Endothelial cell of umbilical vein (primary cell): ENCODE data around the gene CCDC177. TPM values are rescaled to one million over a fixed set of nuclear protein-coding genes. Genes with fewer than 3 reads are reported as not detected.

Experiments used
- BruUV-seq: library from RNA; stranded (reverse); fragments of 400-500 nt; replicated peaks from 2 replicates; lab custom pipeline; 2021; lab: Mats Ljungman, UMichigan
- CTCF ChIA-PET: fragments of 300-600, 350-600 bp; sonication (Branson Sonifier 250); formaldehyde crosslinking; loops from one replicate; lab custom pipeline; 2021; ENCODE audit warnings: antibody characterized with exemption, inconsistent platforms; lab: Charles Lee
- POLR2A ChIA-PET: fragments of 300-600, 350-600 bp; sonication (Branson Sonifier 250); formaldehyde crosslinking; loops from one replicate; lab custom pipeline; 2021; ENCODE audit warnings: antibody characterized with exemption, inconsistent platforms; lab: Charles Lee
- DNase-seq: peaks from one replicate; pipeline ENCODE4 v3.0.0-alpha.2; 2011; ENCODE audit warnings: low read depth, low spot score
- FAIRE-seq: peaks from 2 replicates; lab custom pipeline; 2011; peaks lifted over from hg19 to GRCh38; lab: Jason Lieb, UNC
- H2AFZ ChIP-seq: 2 replicates; pipeline ENCODE4 v1.6.0; 2012; ENCODE audit warnings: low read depth, low read length, control low read depth, inconsistent platforms
- H3K27ac ChIP-seq: 2 replicates; pipeline ENCODE4 v1.5.1; 2011; ENCODE audit warnings: low read depth, mild to moderate bottlenecking, control low read depth, low read length, moderate library complexity; ENCODE audit not compliant: insufficient read depth
- H3K27me3 ChIP-seq, 2 experiments: 2 replicates each; pipeline versions ENCODE4 v1.6.0 to v1.6.1; 2011; ENCODE audit warnings: low read length in 2 of 2, mixed read lengths in 1 of 2; ENCODE audit not compliant: control insufficient read depth in 2 of 2, insufficient read depth in 2 of 2
- H3K36me3 ChIP-seq, 2 experiments: 2 replicates in 1 of 2; 3 replicates in 1 of 2; pipeline ENCODE4 v1.5.1; 2011; ENCODE audit warnings: low read length in 2 of 2, mild to moderate bottlenecking in 1 of 2, moderate library complexity in 1 of 2; ENCODE audit not compliant: control insufficient read depth in 2 of 2, insufficient read depth in 2 of 2; ENCODE audit errors: extremely low read depth in 1 of 2
- H3K4me1 ChIP-seq: 3 replicates; pipeline ENCODE4 v1.5.1; 2011; ENCODE audit warnings: mild to moderate bottlenecking, low read length; ENCODE audit not compliant: control insufficient read depth, insufficient read depth; ENCODE audit errors: extremely low read depth
- H3K4me2 ChIP-seq: 2 replicates; pipeline ENCODE4 v1.6.1; 2011; ENCODE audit warnings: low read length, control low read depth, mixed read lengths; ENCODE audit not compliant: insufficient read depth
- H3K4me3 ChIP-seq, 3 experiments: fragments of 200-600 bp in 1 of 3; sonication (generic), shearing (Covaris generic) in 1 of 3; replicated peaks in 1 of 3; 2 replicates each; pipeline ENCODE4 v1.5.1; 2011 to 2016; ENCODE audit warnings: control low read depth in 3 of 3, low read length in 3 of 3, mild to moderate bottlenecking in 2 of 3, inconsistent platforms in 1 of 3, low read depth in 1 of 3, moderate library complexity in 1 of 3; ENCODE audit not compliant: insufficient read depth in 1 of 3
- H3K79me2 ChIP-seq: 2 replicates; pipeline ENCODE4 v1.6.0; 2012; ENCODE audit warnings: low read length, inconsistent platforms; ENCODE audit not compliant: control insufficient read depth, insufficient read depth
- H3K9ac ChIP-seq: replicated peaks from 2 replicates; pipeline ENCODE3; 2011; ENCODE audit warnings: low read length, control low read depth; ENCODE audit not compliant: insufficient read depth; ENCODE audit errors: extremely low read depth
- H3K9me1 ChIP-seq: replicated peaks from 3 replicates; pipeline ENCODE4 v1.6.0; 2011; ENCODE audit warnings: mild to moderate bottlenecking, low read length; ENCODE audit not compliant: control insufficient read depth, insufficient read depth; ENCODE audit errors: extremely low read depth
- H3K9me3 ChIP-seq: replicated peaks from 2 replicates; pipeline ENCODE4 v1.5.1; 2012; ENCODE audit warnings: low read length, inconsistent platforms; ENCODE audit not compliant: control insufficient read depth, insufficient read depth
- H4K20me1 ChIP-seq: replicated peaks from 2 replicates; pipeline ENCODE3; 2011; ENCODE audit warnings: mild to moderate bottlenecking, low read length; ENCODE audit not compliant: control insufficient read depth, insufficient read depth; ENCODE audit errors: extremely low read depth
- EZH2 ChIP-seq: IDR thresholded peaks from 2 replicates; pipeline ENCODE4 v1.6.1; 2012; ENCODE audit warnings: borderline replicate concordance, low read depth, mild to moderate bottlenecking, moderate library complexity, low read length, inconsistent platforms; ENCODE audit not compliant: severe bottlenecking
- FOS ChIP-seq: IDR thresholded peaks from 2 replicates; pipeline ENCODE4 v1.6.1; 2011; ENCODE audit warnings: mild to moderate bottlenecking, low read length, moderate library complexity, borderline replicate concordance; ENCODE audit not compliant: insufficient read depth
- GATA2 ChIP-seq: IDR thresholded peaks from 2 replicates; pipeline ENCODE4 v1.7.0; 2011; ENCODE audit warnings: low read depth, mild to moderate bottlenecking, moderate library complexity, mixed read lengths, low read length; ENCODE audit not compliant: insufficient read length, insufficient read depth
- JUN ChIP-seq: IDR thresholded peaks from 2 replicates; pipeline ENCODE4 v1.6.1; 2011; ENCODE audit warnings: borderline replicate concordance, low read depth; ENCODE audit not compliant: insufficient read length, insufficient read depth
- MAX ChIP-seq: IDR thresholded peaks from 2 replicates; pipeline ENCODE4 v1.6.1; 2011; ENCODE audit not compliant: insufficient read depth, insufficient read length
- MYC ChIP-seq: IDR thresholded peaks from one replicate; pipeline ENCODE4 v1.6.1; 2011; ENCODE audit warnings: mild to moderate bottlenecking, low read depth, low read length
- POLR2A ChIP-seq: IDR thresholded peaks from 2 replicates; pipeline ENCODE4 v1.6.1; 2012; ENCODE audit warnings: low read depth, mild to moderate bottlenecking, control low read depth, low read length
- POLR2AphosphoS5 ChIP-seq: IDR thresholded peaks from 2 replicates; pipeline ENCODE4 v1.6.1; 2012; ENCODE audit warnings: low read depth, mild to moderate bottlenecking, control low read depth, low read length, moderate library complexity; ENCODE audit not compliant: insufficient read depth
- dilution Hi-C: fragments of 300-500 bp; cut with MboI; formaldehyde crosslinking; loops from one replicate; pipeline ENCODE4 v1.15.0; 2019; ENCODE audit warnings: low sequenced_read_pairs; ENCODE audit not compliant: extremely low pct_ligation_motif_present
- intact Hi-C: fragments of 100-400 bp; cut with micrococcal nuclease; formaldehyde crosslinking; loops from one replicate; pipeline ENCODE4 v1.10.0; 2022
- polyA plus RNA-seq, 4 experiments: library from polyadenylated mRNA; depleted of rRNA in 3 of 4; stranded (reverse) in 3 of 4; unstranded in 1 of 4; fragments of >200 nt; gene quantifications; 2 replicates each; pipeline versions ENCODE4 v1.2.1 to v1.2.3, GENCODE V29; 2011 to 2012; ENCODE audit warnings: missing spikeins in 1 of 4
- total RNA-seq: library from RNA; stranded (reverse); gene quantifications from 2 replicates; pipeline ENCODE4 v1.2.3, GENCODE V29; 2021
- TF ChIP-seq, protein P1 (sequence below), 2 donors: IDR thresholded peaks; 1 replicate in 1 of 2; 2 replicates in 1 of 2; pipeline ENCODE4 v1.5.1; 2011; ENCODE audit warnings: low read length in 2 of 2, mild to moderate bottlenecking in 2 of 2, moderate library complexity in 2 of 2, control low read depth in 1 of 2, inconsistent platforms in 1 of 2, low read depth in 1 of 2; ENCODE audit not compliant: insufficient read depth in 1 of 2; ENCODE audit errors: extremely low read depth in 1 of 2

The CCDC177 gene
- total and polyA plus RNA-seq, 2 donors (not counting 3 experiments of a cell fraction or from before 2014, with no cell fraction given) = not detected

DNA sequence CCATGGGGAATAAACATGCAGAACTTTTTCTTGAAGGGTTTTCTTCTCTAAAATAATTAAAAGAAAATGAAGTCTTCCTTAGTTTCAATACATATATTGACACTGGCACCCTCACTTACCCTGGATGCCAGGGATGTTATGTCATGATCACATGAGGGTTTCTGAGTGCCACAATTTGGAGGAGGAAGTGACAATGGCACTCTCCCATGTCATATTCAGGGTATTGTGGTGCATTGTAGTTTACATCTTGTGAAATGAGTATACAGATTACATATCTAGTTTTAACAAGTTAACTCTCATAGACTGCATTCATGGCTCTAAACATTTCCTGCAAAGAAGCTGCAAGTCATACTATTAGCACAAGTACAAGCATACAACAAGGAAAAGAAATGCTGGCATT lies 37.7 kb downstream of the CCDC177 start:
- Histone ChIP-seq H2AFZ (no peak overlapping the region), H3K9me3 (no peaks in the 10 kb centered on the region), H3K4me1 (no peaks in the 10 kb centered on the region), H3K4me2 (no peak overlapping the region), H3K4me3 (no peak overlapping the region), H3K9ac (no peak overlapping the region), H4K20me1 (no peaks in the 10 kb centered on the region), H3K79me2 (no peaks in the 10 kb centered on the region), H3K27me3 (peaks cover 17 to 25% of the 10 kb centered on the region in 2 experiments), H3K27ac (no peak overlapping the region), H3K9me1 (no peaks in the 10 kb centered on the region), H3K36me3 (no peaks in the 10 kb centered on the region)
- DNase-seq (no peak), FAIRE-seq (no peak)
- dilution Hi-C loops (no loop called here), intact Hi-C loops (no loop called here)
- CTCF ChIA-PET = interaction anchor here (1.5 to 3.2 kb wide), 2 partner anchors 11 to 37 kb away, joined by 7 to 59 read pairs; partner anchors contain the start of gene CCDC177
- BruUV-seq = no TSS peak
- TF ChIP-seq MYC = no peak
- TF ChIP-seq JUN = no peak
- no peak for TF ChIP-seq MAX
- no peak for TF ChIP-seq FOS
- TF ChIP-seq, protein P1, sequence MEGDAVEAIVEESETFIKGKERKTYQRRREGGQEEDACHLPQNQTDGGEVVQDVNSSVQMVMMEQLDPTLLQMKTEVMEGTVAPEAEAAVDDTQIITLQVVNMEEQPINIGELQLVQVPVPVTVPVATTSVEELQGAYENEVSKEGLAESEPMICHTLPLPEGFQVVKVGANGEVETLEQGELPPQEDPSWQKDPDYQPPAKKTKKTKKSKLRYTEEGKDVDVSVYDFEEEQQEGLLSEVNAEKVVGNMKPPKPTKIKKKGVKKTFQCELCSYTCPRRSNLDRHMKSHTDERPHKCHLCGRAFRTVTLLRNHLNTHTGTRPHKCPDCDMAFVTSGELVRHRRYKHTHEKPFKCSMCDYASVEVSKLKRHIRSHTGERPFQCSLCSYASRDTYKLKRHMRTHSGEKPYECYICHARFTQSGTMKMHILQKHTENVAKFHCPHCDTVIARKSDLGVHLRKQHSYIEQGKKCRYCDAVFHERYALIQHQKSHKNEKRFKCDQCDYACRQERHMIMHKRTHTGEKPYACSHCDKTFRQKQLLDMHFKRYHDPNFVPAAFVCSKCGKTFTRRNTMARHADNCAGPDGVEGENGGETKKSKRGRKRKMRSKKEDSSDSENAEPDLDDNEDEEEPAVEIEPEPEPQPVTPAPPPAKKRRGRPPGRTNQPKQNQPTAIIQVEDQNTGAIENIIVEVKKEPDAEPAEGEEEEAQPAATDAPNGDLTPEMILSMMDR (IDR thresholded peaks at IDR 0.05; ENCODE audit: extremely low read depth in 1 of 2, insufficient read depth in 1 of 2, low read depth in 1 of 2, low read length in 2 of 2) = no peak
- no peak for TF ChIP-seq GATA2
- TF ChIP-seq EZH2 = no peak
- TF ChIP-seq POLR2A = no peak
- no peak for TF ChIP-seq POLR2AphosphoS5
- POLR2A ChIA-PET = no interaction called here
